Activated CD8-positive, alpha-beta T cell treated with anti-CD3 and anti-CD28 coated beads for 36 hours (primary cell): Measurements from ENCODE around the gene TNFSF15. TPM values are rescaled to one million over a fixed set of nuclear protein-coding genes. Genes with fewer than 3 reads are reported as not detected.

ENCODE experiments used
- ATAC-seq: fragments of 200-7000 bp; cut with Tn5 transposase; one replicate; pipeline ENCODE4 v1.10.0; 2021; ENCODE audit warnings: mild to moderate bottlenecking, moderate library complexity
- CTCF ChIA-PET: fragments of 350-600 bp; sonication (Branson Sonifier 250); formaldehyde crosslinking; loops from one replicate; lab custom pipeline; 2021; ENCODE audit warnings: antibody characterized with exemption; lab: Charles Lee
- POLR2A ChIA-PET: fragments of 350-600 bp; sonication (Branson Sonifier 250); formaldehyde crosslinking; loops from one replicate; lab custom pipeline; 2021; ENCODE audit warnings: antibody characterized with exemption; lab: Charles Lee
- DNase-seq: peaks from one replicate; pipeline ENCODE4 v3.0.0-alpha.2; 2020
- H3K27ac Mint-ChIP-seq: one replicate; pipeline ENCODE4 v1.8.0; 2021; ENCODE audit warnings: mild to moderate bottlenecking, mixed read lengths
- H3K27me3 Mint-ChIP-seq: one replicate; pipeline ENCODE4 v1.8.0; 2021; ENCODE audit warnings: mixed read lengths
- H3K36me3 Mint-ChIP-seq: one replicate; pipeline ENCODE4 v1.8.0; 2021; ENCODE audit warnings: low read depth, mixed read lengths
- H3K4me1 Mint-ChIP-seq: one replicate; pipeline ENCODE4 v1.8.0; 2021; ENCODE audit warnings: low read depth, mixed read lengths
- H3K4me3 Mint-ChIP-seq: one replicate; pipeline ENCODE4 v1.8.0; 2021; ENCODE audit warnings: mild to moderate bottlenecking, moderate library complexity, mixed read lengths
- H3K9me3 Mint-ChIP-seq: one replicate; pipeline ENCODE4 v1.8.0; 2021; ENCODE audit warnings: mixed read lengths
- intact Hi-C: fragments of 100-400 bp; cut with micrococcal nuclease; formaldehyde crosslinking; loops from one replicate; pipeline ENCODE4 v1.10.0; 2022
- total RNA-seq, 2 experiments: library from RNA; stranded (reverse); gene quantifications; one replicate each; pipeline ENCODE4 v1.2.3, GENCODE V29; 2021
- TF ChIP-seq, protein P1 (sequence below): fragments of 200-600 bp; IDR thresholded peaks from one replicate; pipeline ENCODE4 v1.8.0; 2022; ENCODE audit warnings: antibody characterized with exemption, mild to moderate bottlenecking

TNFSF15 gene
- total RNA-seq, 2 experiments from 2014 or later, result 0.16 to 0.23 TPM

DNA sequence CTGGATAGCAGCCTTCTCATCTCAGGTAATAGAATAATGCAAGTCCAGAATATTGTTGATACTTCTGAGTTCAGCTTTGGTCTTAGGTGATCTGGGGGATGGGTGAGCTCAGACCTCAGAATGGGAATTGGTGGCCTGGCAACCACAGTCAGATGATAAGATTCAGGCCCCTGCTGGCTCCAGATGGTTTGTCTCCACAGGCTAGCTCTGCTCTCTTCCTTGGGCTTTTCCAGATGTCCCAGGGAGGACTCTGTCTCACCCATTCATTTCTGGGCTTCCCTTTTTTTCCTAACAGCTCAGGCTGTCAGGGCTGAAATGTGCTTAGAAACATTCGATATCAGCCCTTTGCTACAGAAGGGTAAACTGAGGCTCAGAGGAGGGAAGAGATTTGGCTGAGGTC lies 17.6 kb upstream of the TNFSF15 start:
- H3K36me3 Mint-ChIP-seq, result no peaks in the 10 kb centered on the region
- intact Hi-C loops, result no loop called here
- H3K27me3 Mint-ChIP-seq, result no peaks in the 10 kb centered on the region
- ChIA-PET CTCF (interaction anchor here (0.9 to 4.5 kb wide), 7 partner anchors 11 to 142 kb away, joined by 3 to 18 read pairs (median 3); partner anchors contain the start of genes TEX48 and TNFSF15), POLR2A (interaction anchor here (0.6 to 1.1 kb wide), 2 partner anchors 11 to 12 kb away, joined by 3 to 5 read pairs; no protein-coding TSS in a partner anchor)
- no peak overlapping the region for H3K4me3 Mint-ChIP-seq
- peaks cover 34% of the 10 kb centered on the region for H3K4me1 Mint-ChIP-seq
- TF ChIP-seq, protein P1, sequence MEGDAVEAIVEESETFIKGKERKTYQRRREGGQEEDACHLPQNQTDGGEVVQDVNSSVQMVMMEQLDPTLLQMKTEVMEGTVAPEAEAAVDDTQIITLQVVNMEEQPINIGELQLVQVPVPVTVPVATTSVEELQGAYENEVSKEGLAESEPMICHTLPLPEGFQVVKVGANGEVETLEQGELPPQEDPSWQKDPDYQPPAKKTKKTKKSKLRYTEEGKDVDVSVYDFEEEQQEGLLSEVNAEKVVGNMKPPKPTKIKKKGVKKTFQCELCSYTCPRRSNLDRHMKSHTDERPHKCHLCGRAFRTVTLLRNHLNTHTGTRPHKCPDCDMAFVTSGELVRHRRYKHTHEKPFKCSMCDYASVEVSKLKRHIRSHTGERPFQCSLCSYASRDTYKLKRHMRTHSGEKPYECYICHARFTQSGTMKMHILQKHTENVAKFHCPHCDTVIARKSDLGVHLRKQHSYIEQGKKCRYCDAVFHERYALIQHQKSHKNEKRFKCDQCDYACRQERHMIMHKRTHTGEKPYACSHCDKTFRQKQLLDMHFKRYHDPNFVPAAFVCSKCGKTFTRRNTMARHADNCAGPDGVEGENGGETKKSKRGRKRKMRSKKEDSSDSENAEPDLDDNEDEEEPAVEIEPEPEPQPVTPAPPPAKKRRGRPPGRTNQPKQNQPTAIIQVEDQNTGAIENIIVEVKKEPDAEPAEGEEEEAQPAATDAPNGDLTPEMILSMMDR, result no peak
- ATAC-seq (no peak), DNase-seq (no peak)
- no peaks in the 10 kb centered on the region for H3K9me3 Mint-ChIP-seq
- no peak overlapping the region for H3K27ac Mint-ChIP-seq

DNA sequence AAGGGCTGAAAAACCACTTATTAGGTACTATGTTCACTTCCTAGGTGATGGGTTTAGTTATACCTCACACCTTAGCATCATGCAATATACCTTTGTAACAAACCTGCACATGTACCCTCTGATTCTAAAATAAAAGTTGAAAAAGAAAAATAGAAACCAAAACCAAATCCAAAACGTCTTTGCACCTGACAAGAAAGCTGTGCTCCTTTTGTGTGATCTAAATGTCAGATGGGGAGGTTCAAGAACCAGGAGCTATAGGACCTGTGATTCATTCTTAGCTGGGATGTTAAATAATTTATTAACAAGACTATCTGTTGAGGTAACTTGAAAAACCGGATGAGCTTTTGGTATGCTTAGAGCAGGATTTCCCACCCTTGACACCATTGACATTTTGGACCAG lies 16.9 kb upstream of the TNFSF15 start:
- Mint-ChIP-seq H3K9me3 (no peaks in the 10 kb centered on the region), H3K4me1 (peaks cover 27% of the 10 kb centered on the region), H3K4me3 (no peak overlapping the region), H3K27ac (no peak overlapping the region), H3K36me3 (no peaks in the 10 kb centered on the region), H3K27me3 (no peaks in the 10 kb centered on the region)
- POLR2A ChIA-PET, result no interaction called here
- CTCF ChIA-PET, result interaction anchor here (0.9 to 4.5 kb wide), 6 partner anchors 11 to 141 kb away, joined by 3 to 18 read pairs (median 4); partner anchors contain the start of genes TEX48 and TNFSF15
- no peak for DNase-seq
- intact Hi-C loops, result no loop called here
- TF ChIP-seq, protein P1, result no peak
- peak; percentile 39 for ATAC-seq

DNA sequence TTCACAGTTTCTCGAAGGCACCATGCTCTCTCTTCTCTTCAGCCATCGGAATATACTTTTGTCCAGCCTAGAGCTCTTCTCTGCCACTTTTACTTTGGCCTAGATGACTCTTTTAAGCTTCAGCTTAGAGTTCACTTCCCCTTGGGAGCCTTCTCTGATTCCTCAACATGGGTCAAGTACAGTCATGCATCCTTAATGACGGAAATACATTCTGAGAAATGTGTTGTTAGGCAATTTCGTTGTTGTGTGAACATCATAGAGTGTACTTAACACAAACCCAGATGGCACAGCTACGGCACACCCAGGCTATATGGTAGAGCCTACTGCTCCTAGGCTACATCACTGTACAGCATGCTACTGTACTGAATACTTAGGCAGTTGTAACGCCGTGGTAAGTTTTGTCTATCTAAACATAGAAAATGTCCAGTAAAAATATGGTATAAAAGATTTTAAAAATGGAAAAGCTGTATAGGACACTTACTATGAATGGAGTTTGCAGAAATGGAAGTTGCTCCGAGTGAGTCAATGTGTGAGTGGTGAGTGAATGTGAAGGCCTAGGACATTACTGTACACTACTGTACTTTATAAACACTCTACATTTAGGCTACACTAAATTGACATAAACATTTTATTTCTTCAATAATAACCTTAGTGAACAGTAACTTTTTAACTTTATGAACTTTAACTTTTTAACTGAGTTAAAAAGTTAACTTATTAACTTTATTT lies 15.1 kb upstream of the TNFSF15 start:
- ChIA-PET CTCF (interaction anchor here (1.2 to 4.5 kb wide), 3 partner anchors 9 to 139 kb away, joined by 3 to 18 read pairs (median 3); partner anchors contain the start of gene TEX48), POLR2A (no interaction called here)
- peaks cover 17% of the 10 kb centered on the region for H3K4me1 Mint-ChIP-seq
- DNase-seq, result no peak
- no peak overlapping the region for H3K27ac Mint-ChIP-seq
- no peaks in the 10 kb centered on the region for H3K27me3 Mint-ChIP-seq
- ATAC-seq, result no peak
- no peaks in the 10 kb centered on the region for H3K36me3 Mint-ChIP-seq
- H3K9me3 Mint-ChIP-seq, result no peaks in the 10 kb centered on the region
- no peak overlapping the region for H3K4me3 Mint-ChIP-seq
- intact Hi-C loops, result no loop called here
- TF ChIP-seq, protein P1, result no peak

DNA sequence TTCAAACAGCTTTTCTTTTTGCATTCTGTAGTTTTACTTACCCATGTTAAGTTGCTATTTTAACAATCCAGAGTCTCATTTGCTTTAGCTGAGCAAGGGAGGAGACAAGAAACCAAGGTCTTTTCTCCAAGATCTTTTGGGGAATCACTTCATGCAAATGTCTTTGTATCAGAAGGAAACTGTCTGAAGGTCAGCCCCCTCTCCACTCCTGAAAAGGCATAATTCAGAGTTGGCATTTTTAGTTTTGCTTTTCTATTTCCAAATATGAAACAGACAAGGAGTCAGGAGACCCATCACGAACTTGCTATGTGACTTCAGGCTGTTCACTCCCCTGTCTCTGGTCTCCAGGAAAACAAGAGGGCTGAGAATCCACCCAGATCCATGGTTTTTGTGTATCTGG lies 12.3 kb upstream of the TNFSF15 start:
- ChIA-PET POLR2A (no interaction called here), CTCF (no interaction called here)
- H3K4me1 Mint-ChIP-seq, result peaks cover 22% of the 10 kb centered on the region
- intact Hi-C loops, result no loop called here
- H3K4me3 Mint-ChIP-seq, result no peak overlapping the region
- no peak overlapping the region for H3K27ac Mint-ChIP-seq
- ATAC-seq (no peak), DNase-seq (no peak)
- H3K36me3 Mint-ChIP-seq, result no peaks in the 10 kb centered on the region
- H3K27me3 Mint-ChIP-seq, result no peaks in the 10 kb centered on the region
- no peaks in the 10 kb centered on the region for H3K9me3 Mint-ChIP-seq
- TF ChIP-seq, protein P1, result no peak
